ENCODE results near the gene AP4E1. TPM values are rescaled to one million over a fixed set of nuclear protein-coding genes. Genes with fewer than 3 reads are reported as not detected.
"Not testable (repeated sequence)": the region's sequence is repeated elsewhere in the genome, so short reads cannot be mapped to it uniquely, and the experiment has no call there.

Gene AP4E1
- total RNA-seq, 1 donor from 2014 or later: 19.7 TPM

- no peak for DNase-seq (ENCODE audit: low read depth)
These were observed 20.4 kb upstream of the AP4E1 start for GRCh38 chr15:50888054-50888453.

DNA sequence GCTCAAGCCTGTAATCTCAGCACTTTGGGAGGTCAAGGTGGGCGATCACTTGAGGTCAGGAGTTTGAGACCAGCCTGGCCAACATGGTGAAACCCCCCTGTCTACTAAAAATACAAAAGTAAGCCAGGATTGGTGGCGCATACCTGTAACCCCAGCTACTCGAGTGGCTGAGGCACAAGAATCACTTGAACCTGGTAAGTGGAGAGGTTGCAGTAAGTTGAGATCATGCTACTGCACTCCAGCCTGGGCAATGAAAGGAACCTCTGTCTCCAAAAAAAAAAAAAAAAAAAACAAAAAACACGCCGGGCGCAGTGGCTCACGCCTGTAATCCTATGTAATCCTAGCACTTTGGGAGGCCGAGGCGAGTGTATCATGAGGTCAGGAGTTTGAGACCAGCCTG is 18.9 kb upstream of the AP4E1 start:
- no peak for DNase-seq (ENCODE audit: low read depth)

- no peak for DNase-seq (ENCODE audit: low read depth)
These were observed 17.7 kb upstream of the AP4E1 start for GRCh38 chr15:50890751-50891150.

DNA sequence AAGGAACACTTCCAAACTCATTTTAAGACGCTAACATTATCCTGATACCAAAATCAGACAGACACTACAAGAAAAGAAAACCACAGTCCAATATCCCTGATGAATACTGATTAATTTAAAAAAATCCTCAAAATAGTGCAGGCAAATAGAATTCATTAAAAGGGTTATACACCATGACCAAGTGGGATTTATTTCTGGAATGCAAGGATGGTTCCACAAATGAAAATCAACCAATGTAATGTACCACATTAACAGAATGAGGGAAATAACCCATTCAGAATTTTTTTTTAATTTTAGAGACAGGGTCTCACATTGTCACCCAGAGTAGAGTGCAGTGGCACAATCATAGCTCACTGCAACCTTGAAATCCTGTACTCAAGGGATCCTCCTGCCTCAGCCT is 17.3 kb upstream of the AP4E1 start:
- DNase-seq (ENCODE audit: low read depth): no peak

- DNase-seq (ENCODE audit: low read depth): no peak
These were observed 14.5 kb upstream of the AP4E1 start for GRCh38 chr15:50893976-50894375.

GRCh38 chr15:50901390-50901789 is 7.1 kb upstream of the AP4E1 start:
- DNase-seq (ENCODE audit: low read depth): not testable (repeated sequence)

GRCh38 chr15:50904211-50904610 is 4.3 kb upstream of the AP4E1 start:
- no peak for DNase-seq (ENCODE audit: low read depth)

DNA sequence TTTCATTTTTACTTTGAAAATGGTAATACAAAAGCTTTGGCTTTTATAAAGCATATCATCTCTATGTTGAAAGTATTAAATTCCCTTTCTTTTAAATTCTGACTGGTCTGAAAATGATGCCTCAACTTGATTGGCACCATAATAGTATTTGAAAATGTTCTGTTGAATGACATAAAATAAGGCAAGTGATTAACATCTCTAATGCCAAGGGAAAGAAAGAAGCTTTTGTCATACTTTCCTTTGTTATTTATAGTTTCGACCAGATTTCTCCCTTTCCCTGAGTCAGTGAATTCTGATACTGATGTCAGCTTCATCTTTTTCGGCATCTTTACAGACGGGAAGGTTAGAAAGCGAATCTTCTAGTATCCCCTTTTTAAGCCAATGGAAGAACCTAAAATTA is 3.4 kb upstream of the AP4E1 start:
- DNase-seq (ENCODE audit: low read depth): no peak

DNA sequence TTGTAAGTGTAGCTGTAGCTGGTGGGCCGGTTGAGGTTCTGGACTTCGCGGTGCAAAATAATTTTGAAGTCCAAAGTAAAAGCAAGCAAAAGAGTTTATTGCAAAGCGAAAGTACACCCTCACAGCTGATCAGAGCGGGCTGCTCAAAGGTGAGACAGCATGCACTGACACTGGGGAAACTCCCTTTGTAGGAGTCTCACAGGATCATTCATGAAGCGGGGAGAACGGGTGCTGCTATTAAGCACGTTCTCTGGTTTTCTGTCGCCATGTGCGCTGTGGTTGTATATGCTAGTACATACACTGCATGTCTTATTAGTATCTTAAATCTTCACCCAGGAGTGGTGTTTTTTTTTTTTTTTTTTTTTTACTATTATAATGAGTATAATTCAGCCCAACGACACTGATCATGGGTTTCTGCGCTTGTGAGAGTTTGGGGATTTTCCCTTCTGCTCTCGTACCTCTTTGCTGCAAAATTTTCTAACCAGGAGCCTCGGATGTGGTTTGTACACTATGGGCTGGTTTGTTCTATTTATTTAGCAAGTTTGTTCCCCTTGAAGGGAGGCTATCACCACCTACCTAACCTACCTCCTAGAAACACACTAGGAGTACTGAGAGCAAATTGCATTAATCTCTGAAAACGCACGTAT is 1.4 kb upstream of the AP4E1 start:
- no peak for DNase-seq (ENCODE audit: low read depth)

- DNase-seq (ENCODE audit: low read depth): no peak
These were observed 778 bp upstream of the AP4E1 start for GRCh38 chr15:50907601-50908208.

DNA sequence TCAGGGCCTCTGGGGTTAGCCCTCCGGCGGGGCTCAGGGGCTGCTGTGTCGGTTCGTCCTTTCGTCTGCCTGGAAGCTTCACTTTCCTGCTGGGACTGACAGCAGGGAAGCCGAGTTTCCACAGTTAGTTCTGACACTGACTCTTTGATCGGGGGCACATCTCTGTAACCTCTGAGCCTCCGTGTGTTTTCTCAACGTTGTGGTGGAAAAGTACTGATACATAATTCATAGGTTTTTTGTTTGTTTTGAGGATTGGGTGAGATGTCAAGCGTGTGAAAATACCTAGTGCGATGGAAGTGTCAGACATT is 481 bp downstream of the AP4E1 start:
- DNase-seq (ENCODE audit: low read depth): peak; percentile 43

GRCh38 chr15:50910426-50910795 is 1.9 kb downstream of the AP4E1 start:
- DNase-seq (ENCODE audit: low read depth): peak; percentile 52

DNA sequence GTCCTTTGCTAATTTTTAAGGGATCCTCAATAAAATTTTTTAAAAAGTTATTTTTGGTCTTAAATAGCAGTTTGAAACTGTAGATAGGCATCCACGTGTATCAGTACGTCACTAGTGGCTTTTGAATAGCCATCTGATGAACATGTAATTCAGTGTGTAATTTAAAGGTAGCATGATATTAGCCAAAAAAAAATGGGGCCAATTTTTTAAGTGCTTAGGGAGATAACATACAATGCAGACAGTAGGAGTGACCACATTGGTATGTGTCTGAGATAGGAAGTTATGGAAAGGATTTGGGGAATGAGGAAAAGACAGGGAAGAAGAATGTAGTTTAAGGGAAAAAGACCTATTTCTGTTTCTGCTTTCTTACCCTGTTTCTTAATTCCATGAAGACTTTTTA is 2.5 kb downstream of the AP4E1 start:
- no peak for DNase-seq (ENCODE audit: low read depth)

- DNase-seq (ENCODE audit: low read depth): no peak
These were observed 3.1 kb downstream of the AP4E1 start for GRCh38 chr15:50911621-50912020.

GRCh38 chr15:50916400-50916799 is 7.9 kb downstream of the AP4E1 start:
- no peak for DNase-seq (ENCODE audit: low read depth)

DNA sequence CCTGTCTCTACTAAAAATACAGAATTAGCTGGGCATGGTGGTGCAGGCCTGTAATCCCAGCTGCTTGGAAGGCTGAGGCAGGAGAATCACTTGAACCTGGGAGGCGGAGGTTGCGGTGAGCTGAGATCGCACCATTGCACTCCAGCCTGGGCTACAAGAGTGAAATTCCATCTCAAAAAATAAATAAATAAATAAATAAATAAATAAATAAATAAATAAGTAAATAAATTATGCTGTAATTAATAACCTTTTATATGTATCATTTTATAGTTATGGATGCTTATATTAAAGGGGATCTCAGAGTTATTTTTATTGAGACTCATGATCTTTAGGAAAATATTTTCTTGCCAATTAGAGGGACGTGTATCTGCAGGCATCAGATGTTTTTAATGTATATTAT is 10.9 kb downstream of the AP4E1 start:
- not testable (repeated sequence) for DNase-seq (ENCODE audit: low read depth)

DNA sequence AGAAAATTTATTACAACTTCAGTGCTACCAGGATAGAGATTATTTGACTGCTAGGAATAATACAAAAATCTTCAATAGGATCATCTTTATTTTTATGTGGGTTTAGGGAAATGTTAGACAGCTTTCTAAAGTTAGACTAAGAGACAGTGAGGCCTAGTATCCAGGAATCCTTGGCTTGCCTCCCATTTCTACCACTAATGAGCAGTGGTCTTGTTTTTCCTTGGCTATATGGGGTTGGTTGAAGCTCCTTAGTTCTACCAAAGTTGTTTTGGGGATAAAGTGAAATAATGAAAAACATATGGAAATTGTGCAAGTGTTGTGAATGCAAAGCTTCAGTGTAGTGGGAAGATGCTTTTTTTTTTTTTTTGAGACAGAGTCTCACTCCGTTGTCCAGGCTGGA is 16.8 kb downstream of the AP4E1 start:
- DNase-seq (ENCODE audit: low read depth): peak; percentile 50

DNA sequence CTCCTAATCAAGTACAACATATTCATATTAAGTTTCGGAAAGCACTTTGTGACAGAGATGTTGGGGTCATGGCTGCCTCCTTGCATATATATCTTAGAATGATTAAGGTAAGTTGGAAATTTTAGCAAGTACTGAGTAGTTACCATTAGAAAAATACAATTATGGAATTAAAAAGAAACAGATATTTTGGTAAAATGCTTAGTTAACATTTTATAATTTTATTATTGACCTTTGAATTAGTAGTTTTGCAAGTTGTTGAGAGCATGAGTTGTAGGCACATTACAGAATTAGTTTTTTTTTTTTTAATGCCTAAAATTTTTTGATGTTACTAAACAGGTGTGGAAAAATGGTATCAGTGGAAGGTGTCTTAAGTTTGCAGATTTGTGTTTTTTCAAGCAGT is 20.6 kb downstream of the AP4E1 start:
- no peak for DNase-seq (ENCODE audit: low read depth)

GRCh38 chr15:50930792-50931191 is 22.3 kb downstream of the AP4E1 start:
- DNase-seq (ENCODE audit: low read depth): no peak

DNA sequence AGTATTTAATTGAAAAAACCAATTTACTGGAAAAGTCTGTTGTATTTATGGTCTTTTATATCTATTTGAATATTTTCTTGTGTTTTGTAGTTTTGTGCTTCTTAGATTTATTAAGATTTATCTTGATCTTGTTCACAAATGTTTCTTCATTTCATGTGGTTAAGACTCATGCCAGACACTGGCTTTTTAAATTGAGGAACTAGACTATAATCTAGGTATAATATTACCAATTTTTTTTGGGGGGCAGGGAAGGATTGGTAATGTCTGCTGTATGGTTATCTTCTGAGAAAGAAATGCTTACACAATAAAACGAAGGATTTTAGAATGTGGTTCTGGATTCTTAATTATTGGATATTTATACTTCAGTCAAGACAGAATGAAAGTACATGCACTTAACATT is 24.9 kb downstream of the AP4E1 start:
- DNase-seq (ENCODE audit: low read depth): no peak

DNA sequence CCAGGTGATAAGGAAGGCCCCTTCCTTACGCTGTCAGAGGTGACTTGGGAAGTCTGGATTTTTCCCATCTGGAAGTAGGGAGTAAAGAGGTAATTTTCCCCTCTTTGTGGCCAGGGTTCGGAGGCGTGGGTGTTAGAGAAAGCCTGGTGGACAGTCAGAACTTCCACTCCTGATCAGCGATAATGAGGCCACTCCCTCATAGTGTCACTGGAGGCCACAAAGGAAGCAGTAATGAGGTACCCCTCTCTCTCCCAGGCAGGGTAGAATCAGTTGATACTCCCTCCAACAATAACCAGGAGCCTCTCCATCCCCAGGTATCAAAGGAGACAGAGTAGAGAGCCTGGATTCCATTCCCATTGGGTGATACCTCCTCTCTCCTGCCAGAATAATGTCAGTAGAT is 30.0 kb downstream of the AP4E1 start:
- DNase-seq (ENCODE audit: low read depth): no peak

DNA sequence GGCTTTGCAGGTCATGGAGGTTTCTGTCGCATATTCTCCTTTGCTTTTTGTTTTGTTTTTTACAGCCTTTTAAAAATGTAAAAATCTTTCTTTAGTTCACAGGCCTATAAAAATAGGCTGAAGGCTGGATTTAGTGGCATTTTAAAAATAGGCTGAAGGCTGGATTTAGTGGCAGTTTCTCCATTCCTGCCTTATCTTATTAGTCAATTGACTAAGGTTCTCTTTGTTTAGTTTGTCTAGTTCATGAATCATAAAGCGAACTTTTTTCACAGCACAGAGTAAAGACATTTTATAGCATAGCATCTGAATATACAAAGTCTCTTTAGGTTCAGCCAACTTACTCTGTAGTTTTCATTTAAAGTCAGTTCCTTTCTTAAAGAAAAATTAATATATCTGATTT is 31.4 kb downstream of the AP4E1 start:
- no peak for DNase-seq (ENCODE audit: low read depth)

DNA sequence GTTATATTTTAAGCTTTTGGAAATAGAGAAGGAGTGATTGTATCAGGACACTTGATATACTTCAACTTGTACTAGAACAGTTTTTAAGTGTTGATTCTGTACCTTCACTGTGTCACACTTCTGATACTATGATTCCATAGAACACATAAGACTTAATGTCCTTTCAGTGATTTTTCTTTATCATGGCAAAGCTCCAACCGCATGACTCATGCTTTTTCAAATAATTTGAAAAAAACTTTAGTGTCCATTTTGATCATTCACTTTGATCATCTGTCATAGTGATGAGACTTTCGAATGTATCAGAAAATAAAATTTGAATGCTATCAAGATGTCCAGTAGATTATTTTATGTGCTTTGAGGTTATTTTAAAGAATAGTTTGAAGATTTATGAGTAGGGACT is 32.0 kb downstream of the AP4E1 start:
- no peak for DNase-seq (ENCODE audit: low read depth)

- DNase-seq (ENCODE audit: low read depth): no peak
These were observed 35.2 kb downstream of the AP4E1 start for GRCh38 chr15:50943638-50944037.

Measured in myocyte (in vitro differentiated cells).